GM12873 (cell line): ENCODE results near the gene HNF1B.

Experiments used
- TF ChIP-seq, protein P1 (sequence below): IDR thresholded peaks from 2 replicates; pipeline ENCODE4 v1.5.1; 2012; ENCODE audit warnings: low read depth, mild to moderate bottlenecking, moderate library complexity, low read length, control low read depth; ENCODE audit not compliant: insufficient read depth; ENCODE audit errors: missing control alignments

HNF1B gene

DNA sequence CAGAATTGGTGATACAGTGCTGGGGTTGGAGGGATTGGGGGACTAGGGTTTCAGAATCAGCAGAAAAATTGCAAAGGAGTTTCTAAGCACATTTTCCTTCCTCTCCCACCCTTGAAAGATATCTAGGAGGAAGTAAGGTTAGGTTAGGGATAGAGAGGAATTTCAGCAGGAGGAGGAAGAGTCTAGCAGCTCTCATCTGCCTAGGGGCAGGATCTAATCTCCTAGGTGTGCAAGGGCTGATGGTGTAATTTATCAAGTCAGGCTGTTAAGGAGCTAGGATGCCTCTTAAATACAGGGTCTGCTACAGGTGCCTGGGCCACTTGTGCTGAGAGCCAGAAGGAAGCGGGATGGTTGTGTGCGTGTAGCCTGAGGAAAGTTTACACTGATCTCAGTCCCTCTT lies 1.8 kb upstream of the HNF1B start:
- TF ChIP-seq, protein P1, sequence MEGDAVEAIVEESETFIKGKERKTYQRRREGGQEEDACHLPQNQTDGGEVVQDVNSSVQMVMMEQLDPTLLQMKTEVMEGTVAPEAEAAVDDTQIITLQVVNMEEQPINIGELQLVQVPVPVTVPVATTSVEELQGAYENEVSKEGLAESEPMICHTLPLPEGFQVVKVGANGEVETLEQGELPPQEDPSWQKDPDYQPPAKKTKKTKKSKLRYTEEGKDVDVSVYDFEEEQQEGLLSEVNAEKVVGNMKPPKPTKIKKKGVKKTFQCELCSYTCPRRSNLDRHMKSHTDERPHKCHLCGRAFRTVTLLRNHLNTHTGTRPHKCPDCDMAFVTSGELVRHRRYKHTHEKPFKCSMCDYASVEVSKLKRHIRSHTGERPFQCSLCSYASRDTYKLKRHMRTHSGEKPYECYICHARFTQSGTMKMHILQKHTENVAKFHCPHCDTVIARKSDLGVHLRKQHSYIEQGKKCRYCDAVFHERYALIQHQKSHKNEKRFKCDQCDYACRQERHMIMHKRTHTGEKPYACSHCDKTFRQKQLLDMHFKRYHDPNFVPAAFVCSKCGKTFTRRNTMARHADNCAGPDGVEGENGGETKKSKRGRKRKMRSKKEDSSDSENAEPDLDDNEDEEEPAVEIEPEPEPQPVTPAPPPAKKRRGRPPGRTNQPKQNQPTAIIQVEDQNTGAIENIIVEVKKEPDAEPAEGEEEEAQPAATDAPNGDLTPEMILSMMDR = no peak

- TF ChIP-seq, protein P1 = no peak
Measured at GRCh38 chr17:37745801-37746426, 1.1 kb upstream of the HNF1B start.

- TF ChIP-seq, protein P1 = no peak
Measured at GRCh38 chr17:37744633-37744927, 279 bp downstream of the HNF1B start.

DNA sequence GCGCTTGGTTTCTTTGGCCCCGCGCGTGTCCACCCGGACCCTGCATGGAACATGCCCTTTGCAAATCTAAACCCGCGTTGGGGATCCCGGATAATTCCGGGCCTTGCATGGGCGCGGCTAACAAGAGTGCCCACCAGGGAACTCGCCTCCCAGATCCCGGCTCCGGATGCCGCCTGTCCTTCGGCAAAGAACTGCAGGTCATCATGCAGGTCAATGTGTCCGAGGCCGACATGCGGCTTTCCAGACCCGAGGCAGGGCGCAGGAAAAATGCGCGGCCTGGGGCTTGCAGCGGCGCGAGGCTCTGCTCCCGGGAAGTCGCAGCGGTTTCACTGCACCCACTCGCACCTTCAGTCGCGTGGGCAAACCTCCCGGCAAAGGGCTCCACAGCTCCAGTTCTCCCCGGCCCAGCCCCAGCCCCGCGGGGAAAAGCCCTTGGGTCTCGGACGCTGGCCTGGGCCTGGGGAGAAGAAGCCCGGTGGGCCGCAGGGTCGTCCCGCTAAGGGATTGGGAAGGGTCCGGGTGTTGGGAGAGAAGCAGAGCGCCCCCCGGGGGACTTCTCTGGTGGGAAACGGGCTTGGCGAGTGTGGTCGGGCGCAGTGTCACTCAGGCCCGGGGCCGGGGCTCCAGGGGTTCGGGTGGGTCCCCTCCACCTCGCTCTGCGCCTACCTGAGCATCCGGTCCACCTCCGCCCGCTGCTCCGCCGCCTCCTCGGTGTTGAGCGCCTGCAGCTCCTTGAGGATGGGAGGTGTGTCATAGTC lies 805 bp downstream of the HNF1B start:
- TF ChIP-seq, protein P1 = no peak

DNA sequence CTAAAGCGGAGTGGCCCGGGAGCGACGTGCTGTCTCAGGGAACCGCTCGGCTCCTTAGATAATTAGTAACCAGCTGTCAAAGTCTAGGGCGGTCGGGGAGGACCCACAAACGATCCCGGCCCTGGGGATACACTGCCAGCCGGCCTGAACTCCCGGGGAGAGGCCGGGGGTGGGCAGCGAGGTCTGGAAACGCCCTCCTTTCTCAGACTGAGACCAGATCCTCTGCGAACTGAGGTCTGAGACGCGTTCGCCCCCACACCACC lies 1.3 kb downstream of the HNF1B start:
- TF ChIP-seq, protein P1 = no peak

GRCh38 chr17:37742762-37743611 lies 1.9 kb downstream of the HNF1B start:
- TF ChIP-seq, protein P1 = no peak

- TF ChIP-seq, protein P1 = no peak
Measured at GRCh38 chr17:37742116-37742761, 2.6 kb downstream of the HNF1B start.
